Endothelial cell of umbilical vein (primary cell): ENCODE data around the gene HTR7.

Experiments used
- CTCF ChIP-seq, 2 donors: IDR thresholded peaks; 1 replicate in 1 of 2; 2 replicates in 1 of 2; pipeline ENCODE4 v1.5.1; 2011; ENCODE audit warnings: low read length in 2 of 2, mild to moderate bottlenecking in 2 of 2, moderate library complexity in 2 of 2, control low read depth in 1 of 2, inconsistent platforms in 1 of 2, low read depth in 1 of 2; ENCODE audit not compliant: insufficient read depth in 1 of 2; ENCODE audit errors: extremely low read depth in 1 of 2
- EZH2 ChIP-seq: IDR thresholded peaks from 2 replicates; pipeline ENCODE4 v1.6.1; 2012; ENCODE audit warnings: borderline replicate concordance, low read depth, mild to moderate bottlenecking, moderate library complexity, low read length, inconsistent platforms; ENCODE audit not compliant: severe bottlenecking
- FOS ChIP-seq: IDR thresholded peaks from 2 replicates; pipeline ENCODE4 v1.6.1; 2011; ENCODE audit warnings: mild to moderate bottlenecking, low read length, moderate library complexity, borderline replicate concordance; ENCODE audit not compliant: insufficient read depth
- MYC ChIP-seq: IDR thresholded peaks from one replicate; pipeline ENCODE4 v1.6.1; 2011; ENCODE audit warnings: mild to moderate bottlenecking, low read depth, low read length
- POLR2A ChIP-seq: IDR thresholded peaks from 2 replicates; pipeline ENCODE4 v1.6.1; 2012; ENCODE audit warnings: low read depth, mild to moderate bottlenecking, control low read depth, low read length
- POLR2AphosphoS5 ChIP-seq: IDR thresholded peaks from 2 replicates; pipeline ENCODE4 v1.6.1; 2012; ENCODE audit warnings: low read depth, mild to moderate bottlenecking, control low read depth, low read length, moderate library complexity; ENCODE audit not compliant: insufficient read depth

- TF ChIP-seq CTCF (IDR thresholded peaks at IDR 0.05; ENCODE audit: extremely low read depth in 1 of 2, insufficient read depth in 1 of 2, low read depth in 1 of 2, low read length in 2 of 2): peak; percentile 9 to 44
- no peak for TF ChIP-seq POLR2AphosphoS5
- no peak for TF ChIP-seq POLR2A
- TF ChIP-seq EZH2: no peak
- no peak for TF ChIP-seq FOS
- no peak for TF ChIP-seq MYC
These were observed 7.6 kb upstream of the HTR7 start for GRCh38 chr10:90865401-90865800.
